ENCODE measurements around the gene TRPM7.

DNA sequence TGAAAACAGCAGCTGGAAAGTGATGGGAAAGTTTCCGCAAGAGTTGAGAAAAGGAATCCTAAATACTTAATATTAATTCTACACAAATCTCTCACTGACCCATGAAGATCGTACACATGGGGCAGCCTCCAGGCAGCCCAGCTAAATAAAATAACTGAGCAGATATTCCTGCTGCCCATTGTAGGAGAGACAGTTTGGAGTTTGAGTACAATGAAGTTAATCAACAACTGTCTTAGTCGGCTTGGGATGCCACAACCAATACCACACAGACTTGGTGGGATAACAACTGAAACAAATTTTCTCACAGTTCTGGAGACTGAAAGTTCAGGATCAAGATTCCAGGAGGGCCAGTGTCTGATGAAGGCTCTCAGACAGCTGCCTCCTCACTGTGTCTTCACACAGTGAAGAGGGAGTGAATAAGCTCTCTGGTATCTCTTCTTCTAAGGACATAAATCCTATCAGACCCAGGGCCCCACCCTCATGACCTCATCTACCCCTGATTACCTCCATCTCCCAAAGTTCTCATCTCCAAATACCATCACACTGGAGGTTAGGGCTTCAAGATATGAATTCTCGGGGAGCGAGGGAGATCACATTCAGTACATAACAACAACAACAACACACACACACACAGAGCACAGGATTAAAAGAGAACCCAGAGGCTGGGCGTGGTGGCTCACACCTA lies 9.7 kb downstream of the TRPM7 start:
- TF ChIP-seq CTCF (optimal IDR thresholded peaks at IDR 0.05 in 1 of 3, IDR thresholded peaks at IDR 0.05 in 1 of 3, conservative IDR thresholded peaks at IDR 0.05 in 1 of 3; ENCODE audit: extremely low read depth in 1 of 3, insufficient read depth in 2 of 3, low read length in 3 of 3), result no peak
- TF ChIP-seq EZH2 (IDR thresholded peaks at IDR 0.05; ENCODE audit: low read length), result no peak

Data from keratinocyte (primary cell).